GM06990 (cell line): ENCODE measurements around the gene WNT7B.

Experiments
- DNase-seq: peaks from one replicate; pipeline ENCODE4 v3.0.0-alpha.2; 2011; ENCODE audit not compliant: insufficient read length; ENCODE audit errors: extremely low read depth
- H3K27me3 ChIP-seq: replicated peaks from 2 replicates; pipeline ENCODE4 v1.6.0; 2011; ENCODE audit warnings: low read length; ENCODE audit not compliant: control insufficient read depth, insufficient read depth
- H3K36me3 ChIP-seq: 2 replicates; pipeline ENCODE4 v1.5.1; 2011; ENCODE audit warnings: low read length; ENCODE audit not compliant: control insufficient read depth, insufficient read depth
- H3K4me3 ChIP-seq: replicated peaks from 2 replicates; pipeline ENCODE4 v1.5.1; 2011; ENCODE audit warnings: low read depth, mild to moderate bottlenecking, control low read depth, low read length
- CTCF ChIP-seq: IDR thresholded peaks from 2 replicates; pipeline ENCODE4 v1.5.1; 2011; ENCODE audit warnings: low read length, control low read depth, mild to moderate bottlenecking, inconsistent platforms; ENCODE audit not compliant: insufficient read depth, poor library complexity, severe bottlenecking

WNT7B gene

GRCh38 chr22:46010207-46010867, 33.4 kb upstream of the WNT7B start:
- no peak for TF ChIP-seq CTCF
- no peaks in the 10 kb centered on the region for H3K27me3 ChIP-seq
- H3K36me3 ChIP-seq: no peaks in the 10 kb centered on the region
- DNase-seq: no peak
- H3K4me3 ChIP-seq: no peak overlapping the region

GRCh38 chr22:46009730-46010129, 32.8 kb upstream of the WNT7B start:
- Histone ChIP-seq H3K4me3 (no peak overlapping the region), H3K36me3 (no peaks in the 10 kb centered on the region)
- DNase-seq: no peak

GRCh38 chr22:46008836-46009596, 32.1 kb upstream of the WNT7B start:
- Histone ChIP-seq H3K36me3 (no peaks in the 10 kb centered on the region), H3K27me3 (no peaks in the 10 kb centered on the region), H3K4me3 (no peak overlapping the region)
- TF ChIP-seq CTCF: no peak
- DNase-seq: no peak

More at GRCh38 chr22:46009730-46010129, 32.8 kb upstream of the WNT7B start:
- no peaks in the 10 kb centered on the region for H3K27me3 ChIP-seq
- no peak for TF ChIP-seq CTCF

GRCh38 chr22:46008291-46008690, 31.3 kb upstream of the WNT7B start:
- TF ChIP-seq CTCF: no peak
- no peak overlapping the region for H3K4me3 ChIP-seq
- H3K27me3 ChIP-seq: no peaks in the 10 kb centered on the region
- no peak for DNase-seq
- H3K36me3 ChIP-seq: no peaks in the 10 kb centered on the region

- TF ChIP-seq CTCF: no peak
- no peaks in the 10 kb centered on the region for H3K36me3 ChIP-seq
- no peak for DNase-seq
- H3K4me3 ChIP-seq: no peak overlapping the region
- no peaks in the 10 kb centered on the region for H3K27me3 ChIP-seq
These were observed 30.9 kb upstream of the WNT7B start for GRCh38 chr22:46007848-46008261.
